GM04503 (cell line): Measurements from ENCODE around the gene ACADVL.
"Not testable (repeated sequence)": the region's sequence is repeated elsewhere in the genome, so short reads cannot be mapped to it uniquely, and the experiment has no call there.

Experiments
- DNase-seq: peaks from one replicate; pipeline ENCODE4 v3.0.0-alpha.2; 2012; ENCODE audit warnings: low read depth

The ACADVL gene

GRCh38 chr17:7235693-7236665 lies 16.2 kb downstream of the ACADVL start:
- DNase-seq: no peak

- DNase-seq: no peak
These were observed 17.1 kb downstream of the ACADVL start for GRCh38 chr17:7236808-7237207.

DNA sequence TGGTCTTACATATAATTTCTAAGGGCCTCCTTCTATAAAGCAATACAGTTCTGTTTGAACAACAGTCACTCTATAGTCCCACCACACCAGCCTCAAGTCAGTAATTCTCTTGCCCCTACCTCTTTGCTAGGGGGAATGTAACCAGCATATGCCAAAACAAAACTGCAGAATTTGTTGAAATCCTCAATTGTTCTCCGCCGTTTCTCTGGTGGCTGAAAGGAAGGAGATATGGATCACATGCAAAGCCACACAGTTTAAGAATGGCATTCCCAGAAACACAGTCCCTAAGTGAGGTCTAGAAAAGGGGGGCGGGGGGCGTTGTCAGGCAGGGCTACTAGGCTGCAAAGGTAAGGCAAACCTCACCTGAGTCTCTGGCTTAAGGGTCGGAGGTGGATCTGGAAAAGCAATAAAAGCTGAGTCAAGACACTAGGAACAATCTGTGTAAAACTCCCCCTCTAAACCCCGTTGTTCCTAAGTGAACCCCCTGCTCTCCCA lies 17.6 kb downstream of the ACADVL start:
- no peak for DNase-seq

DNA sequence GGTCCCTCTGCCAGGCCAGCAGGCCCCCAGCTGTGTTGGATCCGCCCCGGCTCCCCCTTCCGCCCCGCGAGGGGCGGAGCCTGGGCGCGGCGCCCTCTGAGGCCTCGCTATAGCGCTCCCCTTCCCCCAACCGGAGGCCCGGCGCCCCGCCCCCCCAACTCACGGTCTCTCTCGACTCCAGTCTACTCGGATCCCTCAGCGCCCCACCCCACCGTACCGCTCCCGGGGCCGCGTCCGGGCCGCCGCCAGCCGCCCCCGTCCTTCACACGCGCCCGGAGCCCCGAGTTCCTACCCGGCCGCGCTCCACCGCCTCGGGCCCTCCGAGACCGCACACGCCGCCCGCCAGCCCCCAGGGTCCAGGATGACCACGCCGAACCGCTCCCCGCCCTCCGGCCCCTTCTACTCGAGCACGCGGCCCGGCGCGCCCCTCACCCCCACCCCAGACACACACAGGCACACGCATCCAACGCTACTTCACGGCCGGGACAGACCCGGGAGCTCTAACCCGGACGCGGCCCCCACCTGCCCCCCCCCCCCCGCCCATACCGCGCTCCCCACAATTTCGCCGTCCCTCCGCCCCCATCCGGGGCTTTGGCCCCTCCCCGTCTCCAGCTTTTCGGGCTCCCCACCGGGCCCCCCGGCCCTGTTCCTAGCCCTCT lies 18.2 kb downstream of the ACADVL start:
- DNase-seq: no peak

- DNase-seq: no peak
These were observed 18.8 kb downstream of the ACADVL start for GRCh38 chr17:7238420-7239090.

- peak; percentile 97 for DNase-seq
These were observed 19.6 kb downstream of the ACADVL start, which contains the start of gene PHF23 for GRCh38 chr17:7239091-7240027. Gene PHF23, minus strand, starts transcription at chr17:7239457. Its CDS starts 178 bp downstream, at chr17:7239279.

GRCh38 chr17:7240375-7240774 lies 20.6 kb downstream of the ACADVL start:
- DNase-seq: no peak

GRCh38 chr17:7241090-7241733 lies 21.5 kb downstream of the ACADVL start:
- no peak for DNase-seq

DNA sequence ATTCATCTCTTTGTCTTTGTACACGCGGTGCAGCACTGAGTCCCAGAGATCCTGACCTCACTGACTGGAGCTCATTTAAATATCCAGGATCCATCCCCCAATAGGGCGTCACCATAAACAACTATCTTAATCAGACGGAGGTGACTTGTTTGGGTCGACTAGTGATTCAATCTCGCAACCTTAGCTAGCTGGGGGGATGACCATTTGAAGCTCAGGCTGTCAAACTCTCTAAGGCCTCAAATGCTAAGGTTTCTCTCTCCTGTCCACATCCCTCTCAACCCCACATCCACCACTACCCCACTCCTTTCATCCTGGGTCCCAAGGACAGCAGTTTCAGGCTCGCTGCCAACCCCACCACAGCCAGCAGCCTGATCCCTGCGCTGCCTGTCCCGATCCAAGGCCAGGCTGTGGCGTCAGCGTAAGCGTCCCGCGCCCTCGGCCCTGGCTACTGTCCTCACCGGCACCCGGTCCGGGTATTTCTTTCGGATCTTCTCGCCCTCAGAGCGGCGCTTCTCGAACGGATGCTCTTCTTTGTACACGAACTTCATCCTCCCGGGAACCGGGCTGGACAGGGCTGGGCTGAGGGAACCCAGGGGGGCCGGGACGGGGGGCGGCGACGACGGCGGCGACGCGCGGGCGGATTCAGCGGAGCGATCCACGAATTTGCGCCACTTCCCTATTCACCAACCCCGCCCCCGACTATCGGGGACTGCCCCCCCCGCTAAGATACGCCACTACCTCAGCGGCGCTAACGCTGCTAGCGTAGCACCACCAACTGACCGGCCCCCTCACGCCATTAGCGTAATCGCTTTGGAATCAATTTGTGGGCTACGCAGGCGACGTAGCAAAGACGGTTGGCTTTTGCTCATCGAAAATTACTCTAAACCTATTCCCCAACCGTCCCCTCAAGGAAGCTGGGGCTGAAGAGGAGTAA lies 22.3 kb downstream of the ACADVL start, which contains the start of gene GABARAP:
Gene GABARAP (minus strand): TSS at position 667 of the 934 bp plus-strand sequence. CDS start 119 bp downstream, at position 548.
- no peak for DNase-seq

GRCh38 chr17:7242717-7243452 lies 23.1 kb downstream of the ACADVL start:
- DNase-seq: peak; percentile 79

GRCh38 chr17:7243453-7243729 lies 23.7 kb downstream of the ACADVL start:
- no peak for DNase-seq

DNA sequence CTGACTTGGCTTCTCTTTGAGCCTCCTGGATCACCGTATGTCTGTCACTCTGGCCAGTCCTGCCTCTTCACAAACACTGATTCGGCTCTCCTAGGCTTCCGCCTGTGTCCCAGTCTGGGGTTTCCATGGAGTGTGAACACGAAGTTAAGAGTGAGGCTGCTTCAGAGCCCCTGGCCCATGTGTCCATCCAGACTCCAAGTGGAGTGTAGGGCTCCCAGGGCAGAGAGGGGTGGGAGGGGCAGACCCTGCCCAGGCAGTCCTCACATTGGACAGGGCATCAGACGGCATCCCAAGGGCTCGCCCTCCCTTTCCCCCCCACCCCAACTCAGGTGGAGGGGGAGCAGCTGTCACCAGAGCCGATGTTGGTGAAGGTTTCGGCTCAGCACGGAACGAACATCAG lies 24.1 kb downstream of the ACADVL start:
- DNase-seq: not testable (repeated sequence)

DNA sequence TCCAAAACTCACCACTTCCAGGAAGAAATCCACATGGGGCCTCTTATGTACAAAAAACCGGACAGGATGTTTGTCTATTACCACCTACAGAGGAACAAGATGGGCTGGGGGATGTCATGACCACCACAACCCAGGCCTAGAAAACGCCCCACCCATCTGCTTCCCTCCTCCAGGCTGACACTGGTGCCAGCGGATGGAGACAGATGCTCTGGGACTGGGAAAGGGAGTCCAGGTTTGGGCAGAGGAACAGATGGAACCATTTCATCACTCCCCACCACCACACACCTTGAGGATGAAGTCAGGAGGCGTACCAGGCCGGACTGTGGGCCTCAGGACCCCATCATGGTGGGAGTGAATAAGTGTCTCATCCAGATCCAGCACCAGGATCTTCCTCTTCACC lies 27.0 kb downstream of the ACADVL start:
- DNase-seq: no peak

DNA sequence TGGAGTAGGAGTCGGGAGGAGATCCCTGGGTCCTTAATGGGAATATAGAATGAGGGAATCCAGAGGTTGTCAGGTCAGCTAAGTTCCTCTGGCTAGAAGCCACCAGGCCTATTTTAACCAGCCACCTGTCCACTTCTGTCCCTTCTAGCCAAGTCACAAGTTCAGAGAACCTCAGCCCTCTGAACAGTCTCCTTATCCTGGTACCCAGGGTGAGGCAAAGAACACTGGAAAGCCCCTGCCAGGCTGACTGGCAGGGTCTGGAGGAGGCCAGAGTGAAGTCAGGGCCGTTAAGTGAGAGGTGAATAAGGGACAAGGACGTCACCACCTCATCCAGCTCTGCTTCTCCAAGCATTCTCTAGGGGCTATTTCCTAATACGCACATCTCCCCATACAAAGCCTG lies 29.1 kb downstream of the ACADVL start:
- DNase-seq: no peak

DNA sequence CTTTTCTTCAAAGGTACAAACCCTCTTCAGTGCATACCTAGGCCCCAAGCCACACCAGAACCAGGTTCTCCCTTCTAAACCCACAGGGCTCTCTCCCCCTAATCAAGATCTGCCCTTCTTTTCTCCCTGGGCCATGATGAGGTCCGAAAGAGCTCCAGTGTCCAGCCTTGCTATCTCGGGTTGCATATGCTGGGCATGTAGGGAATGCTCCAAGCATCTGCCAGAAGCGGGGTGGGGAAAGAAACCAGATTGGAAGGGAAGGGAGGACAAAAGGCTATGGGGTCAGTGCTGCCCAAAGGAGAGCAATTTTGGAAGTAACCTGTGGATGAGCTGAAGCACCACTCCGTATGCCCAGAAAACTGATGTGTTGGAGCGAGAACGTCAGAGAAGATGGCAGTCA lies 29.5 kb downstream of the ACADVL start:
- DNase-seq: no peak

DNA sequence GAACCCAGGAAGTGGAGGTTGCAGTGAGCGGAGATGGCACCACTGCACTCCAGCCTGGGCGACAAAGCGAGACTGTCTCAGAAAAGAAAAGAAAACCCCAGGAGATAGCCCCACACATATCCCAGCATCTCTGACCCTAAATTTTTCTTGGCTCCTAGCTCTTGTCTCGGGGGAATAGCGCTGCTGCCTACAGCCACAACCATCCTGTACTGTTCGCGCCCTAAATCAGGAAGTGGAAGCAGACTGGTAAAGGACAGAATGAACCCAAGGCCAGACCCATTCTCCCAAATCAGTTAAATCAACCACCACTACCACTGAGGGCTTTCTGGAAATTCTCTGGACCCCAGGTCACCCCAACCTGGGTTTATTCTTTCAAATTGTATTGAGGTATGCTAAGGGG lies 30.1 kb downstream of the ACADVL start:
- no peak for DNase-seq

- DNase-seq: no peak
These were observed 31.2 kb downstream of the ACADVL start for GRCh38 chr17:7250695-7251627.

DNA sequence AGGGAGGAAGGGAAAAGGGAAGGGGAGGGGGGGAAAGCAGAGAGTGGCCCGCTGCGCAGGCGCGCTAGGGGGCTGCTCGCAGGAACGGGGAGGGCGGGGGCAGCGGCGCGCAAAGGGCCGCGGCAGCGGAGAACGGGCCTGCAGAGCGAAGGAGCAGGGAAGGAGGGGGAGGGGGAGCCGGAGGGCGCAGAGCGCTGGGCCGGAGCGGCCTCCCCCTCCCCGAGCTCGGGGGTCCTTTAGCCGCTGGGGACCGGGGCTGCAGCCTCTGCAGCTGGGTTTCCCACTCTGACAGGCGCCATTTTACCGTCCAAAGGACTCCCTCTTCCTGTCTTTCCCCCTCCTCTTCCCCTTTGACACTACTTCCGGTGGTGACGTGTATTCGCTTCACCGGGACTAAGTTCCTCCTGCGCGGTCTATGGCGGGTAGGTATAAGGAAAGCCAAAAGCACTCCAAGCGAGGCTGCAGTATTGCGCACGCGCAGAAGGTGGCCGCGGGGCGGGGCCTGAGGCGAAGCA lies 32.0 kb downstream of the ACADVL start, which contains the start of gene CTDNEP1:
Gene CTDNEP1 (minus strand): TSS at position 74 of the 515 bp plus-strand sequence. CDS start 438 bp downstream, outside the sequence.
- peak; percentile 98 for DNase-seq
